NCI-H524 (cell line): ENCODE data around the gene PRICKLE4.

ENCODE experiments used
- DNase-seq, 2 experiments: peaks; one replicate each; lab custom pipeline; 2025; lab: John Stamatoyannopoulos, UW

The PRICKLE4 gene

DNA sequence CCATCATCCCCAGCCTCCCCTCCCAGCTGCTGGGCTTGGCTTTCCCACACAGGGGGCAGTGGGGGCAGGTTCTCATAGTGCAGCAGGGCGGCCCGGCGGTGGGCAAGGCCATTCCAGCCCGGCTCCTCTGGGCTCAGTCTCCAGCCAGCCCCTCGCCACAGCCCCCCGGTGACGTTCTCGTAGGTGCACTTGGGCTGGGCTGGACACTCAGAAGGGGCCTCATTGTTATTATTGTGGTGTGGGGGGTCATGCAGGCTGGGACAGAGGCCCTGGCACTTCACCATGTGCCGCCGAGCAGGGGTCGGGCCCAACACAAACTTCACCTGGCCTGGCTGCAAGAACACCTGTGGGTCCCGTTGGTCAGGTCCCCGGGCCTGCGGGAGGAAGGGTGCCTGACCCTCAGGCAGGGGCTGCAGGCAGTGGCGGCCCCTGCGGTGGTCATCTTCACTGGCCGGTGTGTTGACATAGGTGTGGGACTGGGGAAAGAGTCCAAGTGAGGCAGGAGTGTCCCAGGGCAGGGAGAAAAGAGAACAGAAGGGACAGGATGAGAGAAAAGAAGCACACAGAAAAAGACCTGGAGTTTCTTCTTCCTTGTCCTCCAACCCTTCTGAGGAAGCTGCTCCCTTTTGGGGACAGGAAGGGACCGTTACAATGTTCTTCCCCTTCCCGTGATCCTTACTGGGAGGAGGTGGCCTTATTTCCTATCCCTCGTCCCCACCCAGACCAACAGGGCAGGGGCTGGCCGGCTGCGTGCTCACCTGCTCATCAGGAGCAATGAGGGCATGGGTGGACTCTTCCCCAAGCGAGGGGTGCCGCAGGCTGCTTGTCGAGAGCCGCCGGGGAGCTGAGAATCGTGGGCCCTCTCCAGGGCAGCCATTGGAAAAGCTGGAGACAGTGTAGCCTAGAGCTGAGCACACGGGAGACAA is 9.3 kb upstream of the PRICKLE4 start:
- no peak for DNase-seq

GRCh38 chr6:41774841-41775240 is 5.7 kb upstream of the PRICKLE4 start:
- no peak for DNase-seq

DNA sequence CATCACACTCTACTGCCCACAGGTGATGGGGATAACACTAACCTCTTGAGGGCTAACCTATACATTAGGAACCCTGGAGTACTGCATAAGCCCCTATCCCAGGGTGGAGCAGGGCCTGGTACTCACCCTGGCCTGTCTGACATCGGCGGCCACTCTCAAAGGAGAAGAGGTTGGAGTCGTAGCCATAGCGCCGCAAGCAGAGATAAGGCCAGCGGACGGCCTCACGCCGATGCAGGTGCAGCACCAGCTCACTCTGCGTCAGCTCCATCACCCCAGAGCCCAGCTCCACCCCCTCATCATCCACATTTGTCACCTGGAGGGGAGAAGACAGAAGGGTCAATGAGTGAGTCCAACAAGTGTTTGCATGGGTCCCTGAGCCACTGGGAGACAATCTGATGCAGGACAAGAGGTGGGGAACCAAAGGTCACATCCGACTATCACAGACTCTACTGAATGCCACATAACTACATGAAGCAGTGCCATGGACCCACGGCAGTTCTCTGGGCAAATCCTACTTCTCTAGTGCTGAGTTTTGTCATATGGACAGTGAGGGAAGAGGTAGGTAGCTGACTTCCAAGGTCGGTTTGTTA is 5.2 kb upstream of the PRICKLE4 start:
- no peak for DNase-seq

- no peak for DNase-seq
Measured at GRCh38 chr6:41777551-41778285, 2.9 kb upstream of the PRICKLE4 start.

DNA sequence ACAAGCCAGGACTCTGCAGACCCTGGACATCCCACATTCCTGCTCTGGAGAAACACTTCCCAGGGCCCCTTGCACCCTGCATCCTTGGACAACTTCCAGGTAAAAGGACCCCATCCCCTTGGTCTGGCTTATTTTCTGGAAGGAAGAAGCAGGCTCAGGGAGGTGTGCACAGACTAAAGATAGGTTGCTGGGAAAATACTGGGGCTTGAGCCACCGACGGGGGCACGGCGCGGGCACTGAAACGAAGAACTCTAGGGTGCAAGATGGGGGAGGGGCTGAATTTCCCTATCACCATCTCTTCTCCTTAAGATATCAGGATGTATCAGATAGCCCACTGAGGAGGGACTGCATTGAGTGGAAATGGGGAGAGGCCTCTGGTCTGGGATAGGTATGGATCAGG is 1.7 kb upstream of the PRICKLE4 start:
- DNase-seq = peak in 1 of 2 experiments; percentile 15

DNA sequence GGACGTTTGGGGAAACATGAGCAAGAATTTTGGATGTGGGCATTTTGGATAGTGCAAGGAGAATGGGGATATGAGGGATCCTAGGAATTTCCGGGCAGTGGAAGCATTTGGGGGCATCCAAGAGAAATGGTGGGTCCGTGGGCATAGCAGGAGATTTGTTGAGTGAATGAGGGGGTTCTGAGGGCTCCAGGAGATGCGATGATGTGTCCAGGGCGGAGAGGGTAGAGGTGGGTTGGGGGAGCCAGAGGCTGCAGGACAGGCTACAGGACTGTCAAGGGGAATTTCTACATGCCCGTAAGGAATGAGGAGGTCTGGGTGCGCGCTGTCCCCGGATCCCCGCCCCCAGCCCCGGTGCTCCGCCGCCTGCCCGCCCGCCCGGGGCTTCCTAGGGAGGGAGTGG is 1.2 kb upstream of the PRICKLE4 start:
- DNase-seq = peak in 1 of 2 experiments; percentile 44

DNA sequence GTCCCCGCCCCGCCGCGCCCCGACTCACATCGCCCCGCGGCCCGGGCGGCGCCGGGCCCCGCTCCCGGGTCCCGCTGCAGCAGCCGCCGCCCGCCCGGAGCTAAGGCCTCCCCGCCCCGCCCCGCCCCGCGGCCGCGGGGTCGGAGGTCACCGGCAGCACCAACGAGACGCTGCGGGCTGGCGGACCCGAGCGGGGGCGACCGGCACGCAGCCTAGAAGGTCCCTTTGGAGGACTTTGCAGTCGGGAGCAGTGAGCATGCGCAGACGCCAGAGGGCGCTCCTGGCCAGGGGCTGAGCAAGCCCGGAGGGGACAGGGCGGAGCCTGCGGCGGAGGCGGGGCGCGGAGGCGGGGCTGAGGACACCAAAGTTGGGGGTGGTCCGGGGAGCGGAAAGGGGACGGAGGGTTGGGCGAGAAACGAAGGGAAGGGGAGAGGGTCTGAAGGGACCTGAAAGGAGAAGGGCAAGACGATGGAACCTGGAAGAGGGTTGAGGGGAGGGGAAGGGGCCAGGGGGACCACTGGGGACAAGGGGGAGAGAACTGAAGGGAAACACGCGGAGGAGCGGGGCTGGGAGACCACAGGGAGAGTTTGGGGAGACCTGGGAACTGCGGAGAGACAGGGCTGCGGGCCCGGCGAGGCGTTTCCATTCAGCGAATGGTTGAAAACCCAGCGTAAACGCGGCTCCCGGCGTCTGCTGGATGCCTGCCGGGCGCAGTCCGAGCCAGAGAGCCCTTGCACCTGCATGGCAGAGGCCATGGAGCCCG is 613 bp upstream of the PRICKLE4 start, which contains the start of gene FRS3:
Gene FRS3 (minus strand): TSS at position 113 of the 763 bp plus-strand sequence. CDS start 2,913 bp downstream, outside the sequence.
- DNase-seq = peak; percentile 83 to 93

DNA sequence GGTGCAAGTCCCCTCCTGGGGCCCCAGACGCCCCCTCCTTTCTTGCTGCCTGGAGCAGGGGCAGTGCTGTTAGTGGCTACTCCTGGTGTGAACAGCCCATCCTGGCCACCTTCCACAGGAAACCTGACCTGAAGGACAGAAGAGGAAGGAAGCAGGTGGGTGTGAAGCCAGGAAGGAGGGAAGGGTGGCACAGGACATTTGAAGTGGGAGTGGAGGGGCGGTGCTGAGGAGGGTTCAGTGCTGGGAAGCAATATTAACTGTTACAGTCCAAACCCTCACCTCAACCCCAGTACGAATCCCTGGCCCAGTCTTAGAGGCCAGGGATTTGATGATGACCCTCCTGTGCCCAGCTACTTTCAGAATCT is 766 bp downstream of the PRICKLE4 start:
- no peak for DNase-seq

- no peak for DNase-seq
Measured at GRCh38 chr6:41783106-41783780, 2.7 kb downstream of the PRICKLE4 start.

DNA sequence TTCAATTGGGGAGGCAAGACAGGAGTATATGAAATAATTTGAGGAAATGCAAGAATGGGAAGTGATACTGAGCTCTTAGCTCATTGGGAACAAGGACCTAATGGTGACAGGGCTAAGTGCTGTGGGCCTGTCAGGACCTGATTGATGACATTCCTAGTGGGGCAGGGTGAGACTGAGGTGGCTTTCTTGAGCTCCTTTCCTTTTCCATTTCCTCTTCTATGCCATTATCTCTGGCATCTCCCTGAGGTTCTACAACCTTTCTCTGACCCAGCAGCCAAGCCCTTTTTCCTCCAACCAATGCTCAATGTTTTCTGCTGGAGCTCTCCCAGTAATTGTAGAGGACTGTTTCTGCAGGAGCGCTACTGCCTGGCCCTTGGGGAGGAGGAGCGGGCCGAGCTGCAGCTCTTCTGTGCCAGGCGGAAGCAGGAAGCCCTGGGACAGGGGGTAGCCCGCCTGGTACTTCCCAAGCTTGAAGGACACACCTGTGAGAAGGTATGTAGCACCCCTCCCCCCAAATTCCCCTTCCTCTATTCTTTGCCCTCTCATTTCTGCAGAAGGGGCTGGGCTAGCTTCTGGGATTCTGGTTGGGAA is 4.1 kb downstream of the PRICKLE4 start:
- DNase-seq = no peak

- DNase-seq = no peak
Measured at GRCh38 chr6:41785254-41785653, 4.7 kb downstream of the PRICKLE4 start.

DNA sequence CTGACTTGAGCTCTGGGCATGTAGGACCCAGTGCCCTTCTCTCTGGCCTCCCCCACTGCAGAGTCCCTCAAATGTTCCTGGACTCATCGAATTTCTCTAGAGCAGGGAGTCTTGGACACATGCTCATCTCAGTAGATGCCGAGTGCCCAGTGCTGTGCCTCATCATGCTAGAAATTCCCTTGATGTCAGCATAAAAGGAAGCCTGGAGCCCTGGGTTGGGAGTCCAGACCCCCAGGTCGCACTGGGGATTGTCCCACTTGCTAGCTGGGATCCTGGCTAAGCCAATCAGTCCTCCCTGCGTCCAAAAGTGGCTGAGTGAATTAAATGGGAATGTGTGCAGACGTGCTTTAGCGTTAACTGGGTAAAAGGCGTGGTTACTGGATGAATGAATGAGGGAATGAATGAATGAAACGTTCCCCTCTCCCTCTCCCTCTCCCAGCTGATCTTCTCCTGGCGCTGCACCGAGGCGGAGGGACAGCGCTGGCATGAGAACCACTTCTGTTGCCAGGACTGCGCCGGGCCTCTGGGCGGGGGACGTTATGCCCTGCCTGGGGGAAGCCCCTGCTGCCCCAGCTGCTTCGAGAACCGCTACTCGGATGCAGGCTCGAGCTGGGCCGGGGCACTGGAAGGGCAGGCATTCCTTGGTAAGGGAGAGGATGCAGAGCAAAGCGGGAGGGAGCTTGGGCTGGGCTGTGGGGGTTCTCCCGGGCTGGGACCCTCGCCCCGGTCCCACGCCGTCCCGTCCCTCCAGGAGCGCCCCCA is 5.3 kb downstream of the PRICKLE4 start:
- DNase-seq = peak in 1 of 2 experiments; percentile 31

DNA sequence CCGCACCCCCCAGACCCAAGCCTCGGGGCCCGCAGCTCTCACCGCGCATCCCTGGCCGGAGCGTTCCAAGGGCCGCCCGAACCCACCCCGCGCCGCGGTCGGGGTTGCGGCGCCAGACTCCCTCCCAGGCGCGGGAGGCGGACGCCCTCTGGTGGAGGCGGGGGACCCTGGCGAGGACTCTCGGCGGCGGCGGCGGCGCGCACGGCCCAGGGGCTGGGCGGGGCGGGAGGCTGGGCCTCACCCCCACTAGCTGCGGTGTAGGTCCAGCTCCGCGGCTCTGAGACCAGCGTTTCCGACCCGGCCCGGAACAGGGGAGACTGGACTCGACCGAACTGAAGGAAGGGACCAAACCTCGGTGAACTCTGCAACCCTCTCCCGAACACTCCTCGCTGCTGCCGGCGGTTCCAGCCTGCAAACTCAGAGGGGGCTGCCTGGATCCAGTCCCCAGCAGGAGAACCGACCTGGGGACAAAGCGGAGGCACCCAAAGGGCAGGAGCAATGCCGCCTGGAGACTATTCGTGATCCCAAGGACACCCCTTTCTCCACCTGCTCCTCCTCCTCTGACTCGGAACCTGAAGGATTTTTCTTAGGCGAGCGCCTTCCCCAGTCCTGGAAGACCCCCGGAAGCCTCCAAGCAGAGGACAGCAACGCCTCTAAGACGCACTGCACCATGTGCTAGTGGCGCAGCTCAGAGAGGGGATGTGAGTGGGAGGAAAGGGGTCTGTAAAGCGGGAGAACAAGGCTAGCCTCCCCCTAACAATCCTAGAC is 6.1 kb downstream of the PRICKLE4 start:
- peak; percentile 47 to 64 for DNase-seq

DNA sequence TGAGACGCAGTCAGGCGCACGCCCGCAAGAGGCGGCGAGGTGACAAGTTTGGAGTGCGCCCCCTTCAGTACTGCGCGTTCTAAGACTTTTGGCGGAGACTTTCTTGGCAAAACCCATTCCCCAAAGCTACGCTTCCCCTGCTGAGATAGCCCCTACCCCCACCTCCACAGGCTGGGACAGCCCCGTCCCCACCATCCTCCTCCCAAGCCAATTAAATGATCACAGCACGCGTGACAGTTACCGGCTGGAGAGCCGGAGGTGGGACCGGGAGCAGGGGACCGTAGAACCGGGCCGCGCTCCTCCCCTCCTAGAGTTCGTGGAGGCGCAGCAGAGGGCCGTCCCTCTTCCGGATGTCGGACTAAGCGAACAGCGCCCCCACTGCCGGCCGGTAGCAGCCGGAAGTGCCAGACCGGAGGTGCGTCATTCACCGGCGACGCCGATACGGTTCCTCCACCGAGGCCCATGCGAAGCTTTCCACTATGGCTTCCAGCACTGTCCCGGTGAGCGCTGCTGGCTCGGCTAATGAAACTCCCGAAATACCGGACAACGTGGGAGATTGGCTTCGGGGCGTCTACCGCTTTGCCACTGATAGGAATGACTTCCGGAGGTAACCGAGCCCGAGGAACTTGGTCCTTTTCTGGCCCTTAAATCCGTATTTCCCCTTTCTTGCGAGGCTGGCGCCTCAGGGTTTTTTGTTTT is 6.8 kb downstream of the PRICKLE4 start, which contains the start of gene TOMM6:
Gene TOMM6 (plus strand): TSS at position 476 of the 699 bp plus-strand sequence. CDS start 4 bp downstream, at position 480.
- peak; percentile 82 to 91 for DNase-seq

DNA sequence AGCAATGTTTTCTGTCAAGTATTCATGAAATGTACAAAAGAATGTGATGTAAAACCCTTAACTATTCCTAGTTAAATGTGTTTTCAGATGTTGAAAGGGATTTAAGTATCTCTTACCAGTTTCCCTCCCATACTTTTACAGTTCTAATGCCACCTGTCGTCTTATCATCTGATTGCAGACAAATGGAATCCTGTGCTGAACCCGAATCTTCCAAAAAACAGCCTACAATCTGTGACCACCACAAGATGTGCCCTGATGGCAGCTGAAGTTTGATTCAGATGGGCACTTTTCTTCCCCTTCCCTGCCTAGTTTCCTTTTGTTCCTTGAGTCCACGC is 8.8 kb downstream of the PRICKLE4 start:
- DNase-seq = no peak

GRCh38 chr6:41790045-41790444 is 9.5 kb downstream of the PRICKLE4 start:
- no peak for DNase-seq

- no peak for DNase-seq
Measured at GRCh38 chr6:41791305-41791704, 10.7 kb downstream of the PRICKLE4 start.

DNA sequence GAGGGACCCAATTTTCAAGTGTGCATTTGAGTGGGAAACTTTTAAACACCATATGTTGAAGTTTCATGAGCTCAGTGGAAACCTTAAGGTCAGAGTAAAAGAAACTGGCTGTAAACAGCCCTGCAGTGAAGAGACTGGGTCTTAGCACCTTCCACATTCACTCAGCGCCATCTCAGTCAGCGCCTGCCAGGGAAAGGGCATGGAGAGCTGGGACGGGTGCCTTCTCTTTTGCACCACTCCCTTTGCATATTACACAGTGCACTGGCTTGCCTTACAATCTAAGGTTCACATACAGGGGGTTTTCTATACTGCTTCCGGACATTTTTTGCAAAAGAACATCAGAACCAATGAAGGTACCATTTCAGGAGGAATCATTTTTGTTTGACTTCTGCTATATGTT is 11.4 kb downstream of the PRICKLE4 start:
- DNase-seq = no peak

DNA sequence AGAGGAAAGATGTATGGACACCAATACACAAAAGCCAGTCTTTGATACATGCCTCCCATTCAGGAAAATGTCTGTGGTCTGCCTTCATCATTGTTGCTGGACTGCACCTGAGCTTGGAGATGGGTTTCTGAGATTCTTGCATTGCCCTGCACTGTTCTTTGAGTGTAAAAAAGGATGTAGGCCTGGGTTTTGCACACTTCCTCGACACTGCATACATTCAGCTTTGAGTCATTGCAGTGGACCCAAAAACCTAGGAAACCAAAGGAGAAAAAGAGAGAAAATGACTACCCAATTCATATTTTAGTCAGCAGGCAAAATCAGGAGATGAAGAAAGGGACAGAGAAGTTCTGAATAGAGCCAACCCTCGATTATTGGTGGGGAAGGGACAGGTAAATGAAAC is 15.9 kb downstream of the PRICKLE4 start:
- no peak for DNase-seq
